Activated CD8-positive, alpha-beta memory T cell treated with anti-CD3 and anti-CD28 coated beads for 48 hours (primary cell): Measurements from ENCODE around the gene NRG3.

Experiments used
- DNase-seq, 3 experiments: peaks; one replicate each; pipeline ENCODE4 v3.0.0-alpha.2; 2020; ENCODE audit warnings: low read depth in 2 of 3, low spot score in 2 of 3

NRG3 gene

DNA sequence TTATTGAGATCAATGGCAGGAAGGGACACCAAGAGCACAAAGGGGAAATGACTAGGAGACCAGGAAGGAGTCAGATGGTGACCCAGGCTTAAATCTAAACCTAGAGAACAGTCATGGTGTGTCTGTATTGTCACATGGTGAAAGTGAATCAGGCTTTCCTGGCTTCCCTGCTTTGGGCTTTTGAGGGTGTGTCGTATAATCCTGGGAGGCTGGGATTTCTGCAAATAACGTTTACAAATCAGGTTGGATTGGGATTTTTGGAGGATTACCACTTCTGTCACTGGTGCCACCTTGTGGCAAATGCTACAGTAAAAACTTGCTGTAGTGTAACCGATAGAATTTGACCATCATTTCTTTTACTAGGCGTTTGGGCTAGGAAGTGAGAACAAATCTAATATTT lies 502.6 kb downstream of the NRG3 start:
- DNase-seq, result no peak

GRCh38 chr10:82378146-82378545 lies 503.2 kb downstream of the NRG3 start:
- no peak for DNase-seq

GRCh38 chr10:82383350-82383749 lies 508.4 kb downstream of the NRG3 start:
- DNase-seq, result no peak

DNA sequence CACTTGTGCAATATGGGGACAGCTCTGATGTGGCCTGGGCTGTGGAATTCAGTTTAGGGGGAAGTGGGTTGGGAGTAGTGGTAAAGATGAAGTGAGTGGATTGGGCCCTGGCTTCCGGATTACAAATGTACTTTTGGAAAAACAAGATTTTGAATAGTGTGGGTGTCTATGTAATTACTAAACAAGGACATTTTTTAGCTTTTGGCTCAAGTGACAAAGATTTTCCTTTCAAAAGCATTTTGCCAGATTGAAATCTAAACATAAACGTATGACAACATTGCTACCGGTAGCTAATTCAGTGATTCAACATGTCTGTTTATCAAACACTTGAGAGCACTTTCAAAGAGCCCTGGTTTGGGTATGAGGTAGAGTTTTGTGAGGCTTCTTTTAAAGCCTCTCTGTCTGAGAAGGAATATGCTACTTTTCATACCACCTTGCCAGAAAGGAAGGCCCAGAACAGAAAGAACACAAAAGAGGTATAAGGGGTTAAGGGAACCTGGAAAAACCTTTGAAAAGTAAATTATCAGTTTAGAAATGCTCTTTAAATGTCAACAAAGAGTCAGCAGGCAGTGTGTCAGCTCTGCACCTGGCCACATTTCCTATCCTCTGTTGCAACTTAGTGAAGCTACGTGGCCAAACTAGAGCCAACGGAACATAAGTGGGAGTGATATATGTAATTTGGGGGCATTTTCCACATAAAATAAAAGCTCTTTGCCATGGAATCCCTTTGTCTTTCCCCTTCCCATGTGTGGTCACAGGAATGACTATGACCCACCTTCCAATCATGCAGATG lies 516.1 kb downstream of the NRG3 start:
- no peak for DNase-seq

DNA sequence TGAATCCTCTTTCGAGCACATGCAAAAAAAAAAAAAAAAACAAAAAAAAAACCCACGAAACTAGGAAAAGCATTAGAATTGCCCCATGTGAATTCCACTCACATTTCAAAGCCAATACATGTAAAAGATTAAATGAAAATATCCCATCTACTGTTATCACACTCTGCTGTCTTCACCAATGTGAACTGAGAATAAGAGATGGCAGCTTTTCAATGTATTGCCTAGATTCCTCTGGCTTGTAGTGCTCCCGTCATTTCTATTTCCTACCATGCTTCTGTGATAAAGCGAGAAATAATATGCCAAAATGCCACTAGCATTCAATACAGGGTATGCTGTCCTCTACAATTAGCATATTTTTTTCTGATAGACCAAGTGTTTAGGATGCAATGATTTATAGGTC lies 517.0 kb downstream of the NRG3 start:
- DNase-seq, result no peak

DNA sequence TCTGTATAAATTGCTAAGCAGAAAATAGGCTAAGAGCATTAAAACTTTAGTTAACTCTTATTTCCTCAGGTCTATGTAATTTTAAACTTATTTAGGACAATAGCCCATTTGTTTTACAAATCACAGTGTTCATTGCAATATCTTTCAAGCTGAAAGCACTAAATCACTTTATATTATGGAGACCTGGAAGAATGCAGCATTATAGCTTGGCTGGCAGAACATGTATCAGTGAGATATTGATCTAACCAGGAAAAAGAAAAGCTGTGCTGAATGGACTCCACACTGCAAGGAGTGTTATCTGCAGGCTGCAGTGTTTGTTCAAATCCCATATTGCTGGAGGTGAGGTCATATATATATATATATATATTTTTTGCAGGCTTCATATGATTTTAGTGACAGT lies 517.5 kb downstream of the NRG3 start:
- DNase-seq, result no peak

DNA sequence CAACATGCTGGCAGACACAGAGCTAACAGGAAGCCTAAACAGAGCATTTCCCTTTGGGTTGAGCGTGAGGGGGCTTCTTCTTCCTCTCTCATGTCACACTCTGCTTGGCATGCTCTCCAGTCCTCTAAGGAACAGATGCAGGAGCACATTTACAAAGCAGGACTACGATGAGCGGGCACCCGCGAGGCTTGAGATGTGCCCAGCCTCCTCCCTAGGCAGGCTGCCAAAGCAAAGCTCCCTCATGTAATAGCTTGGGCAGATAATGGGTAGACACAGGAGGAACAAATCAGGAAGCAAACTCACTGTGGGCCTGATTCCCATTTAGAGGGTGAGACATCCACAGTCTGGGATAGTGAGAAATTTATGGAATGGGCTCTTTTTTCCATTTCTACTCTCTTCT lies 519.1 kb downstream of the NRG3 start:
- DNase-seq, result no peak

DNA sequence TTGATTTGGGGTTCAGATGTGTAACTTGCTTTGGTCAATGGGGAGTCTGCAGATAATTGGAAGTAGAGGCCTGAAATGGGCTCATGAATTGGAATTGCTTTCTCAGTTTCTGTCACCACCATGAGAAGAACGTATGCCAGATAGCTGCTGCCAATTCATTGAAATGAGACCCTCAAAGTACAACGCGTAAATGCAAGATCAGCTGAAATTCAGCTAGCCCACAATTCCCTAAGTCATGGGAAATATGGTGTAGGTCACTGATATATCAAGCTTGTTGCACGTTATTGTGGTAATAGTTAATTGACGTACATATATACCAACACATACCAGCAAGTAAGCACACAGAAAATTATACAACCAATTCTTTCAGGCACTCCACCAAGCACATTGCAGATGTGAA lies 520.0 kb downstream of the NRG3 start:
- DNase-seq, result no peak

GRCh38 chr10:82396886-82397285 lies 521.9 kb downstream of the NRG3 start:
- DNase-seq, result no peak

- DNase-seq, result no peak
These were observed 522.9 kb downstream of the NRG3 start for GRCh38 chr10:82397854-82398253.

DNA sequence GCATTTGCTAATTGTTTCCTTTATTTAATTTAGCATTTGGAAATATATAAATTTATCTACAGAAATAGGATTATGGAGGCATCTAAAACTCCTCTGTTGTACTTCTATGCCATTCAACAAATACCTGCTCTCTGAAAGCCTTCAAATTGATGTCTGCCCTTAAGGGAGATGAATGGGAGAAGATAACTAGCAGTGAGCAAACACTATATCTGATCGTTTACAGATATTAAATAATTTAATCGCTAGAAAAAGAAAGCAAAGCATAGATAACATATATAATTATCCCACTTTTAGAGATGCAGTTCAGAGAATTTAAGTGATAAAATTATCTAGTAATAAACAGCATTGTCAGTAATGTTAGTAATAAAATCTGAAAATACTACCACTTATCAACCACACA lies 524.9 kb downstream of the NRG3 start:
- no peak for DNase-seq

DNA sequence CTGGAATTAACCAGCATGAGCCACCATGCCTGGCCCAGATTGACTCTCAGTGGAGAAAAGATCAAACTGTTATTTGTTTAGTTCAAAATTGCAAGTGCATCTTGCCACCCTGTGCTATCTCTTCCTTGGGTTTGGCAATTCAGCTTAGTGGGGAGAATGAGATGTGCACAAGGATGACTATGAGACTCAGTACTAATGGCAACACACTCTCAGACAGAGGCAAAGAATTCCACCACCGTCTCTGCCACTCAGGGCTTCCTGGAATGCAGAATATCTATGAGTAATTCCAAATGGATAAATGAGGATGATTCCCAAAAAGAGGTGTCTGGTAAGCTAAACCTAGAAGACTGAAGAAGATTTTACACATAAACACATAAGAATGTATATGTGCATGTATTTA lies 525.8 kb downstream of the NRG3 start:
- DNase-seq, result no peak

GRCh38 chr10:82402906-82403401 lies 528.0 kb downstream of the NRG3 start:
- DNase-seq, result no peak

DNA sequence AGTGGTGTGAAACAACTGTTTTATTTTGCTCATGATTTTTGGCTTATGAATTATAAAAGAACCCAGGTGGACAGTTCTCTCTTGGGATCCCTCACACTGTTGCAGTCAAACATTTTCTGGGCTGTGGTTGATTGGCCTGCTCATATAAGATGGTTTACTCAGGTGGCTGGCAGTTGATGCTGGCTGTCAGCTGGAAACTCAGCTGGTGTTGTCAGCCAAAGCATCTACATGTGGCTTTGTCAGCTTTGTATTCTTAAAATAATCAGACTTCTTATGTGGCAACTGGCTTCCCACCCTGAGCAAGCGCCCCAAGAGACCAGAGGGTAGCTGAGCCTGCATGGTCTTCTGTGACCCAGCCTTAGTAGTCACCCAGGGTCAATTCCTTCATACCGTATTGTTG lies 534.7 kb downstream of the NRG3 start:
- DNase-seq, result no peak

- DNase-seq, result no peak
These were observed 536.4 kb downstream of the NRG3 start for GRCh38 chr10:82411416-82411815.

DNA sequence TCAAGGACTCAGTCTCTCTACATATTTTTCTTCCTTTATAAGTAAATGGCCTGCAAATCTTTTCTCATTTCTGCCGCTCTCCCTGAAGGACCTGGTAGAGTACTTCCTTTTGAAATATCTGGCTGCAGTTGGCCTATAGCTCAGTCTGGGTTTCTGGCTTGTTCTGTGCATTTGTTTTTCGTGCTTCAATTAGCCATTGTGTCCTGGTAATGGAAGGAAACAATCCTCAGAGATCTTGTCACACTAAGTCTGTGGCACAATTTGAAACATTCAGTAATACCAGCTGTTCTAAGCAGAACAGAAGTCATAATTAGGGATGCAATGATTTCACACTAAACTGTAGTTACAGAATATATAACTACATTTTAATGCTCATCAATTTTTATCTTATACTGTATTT lies 545.0 kb downstream of the NRG3 start:
- DNase-seq, result no peak

DNA sequence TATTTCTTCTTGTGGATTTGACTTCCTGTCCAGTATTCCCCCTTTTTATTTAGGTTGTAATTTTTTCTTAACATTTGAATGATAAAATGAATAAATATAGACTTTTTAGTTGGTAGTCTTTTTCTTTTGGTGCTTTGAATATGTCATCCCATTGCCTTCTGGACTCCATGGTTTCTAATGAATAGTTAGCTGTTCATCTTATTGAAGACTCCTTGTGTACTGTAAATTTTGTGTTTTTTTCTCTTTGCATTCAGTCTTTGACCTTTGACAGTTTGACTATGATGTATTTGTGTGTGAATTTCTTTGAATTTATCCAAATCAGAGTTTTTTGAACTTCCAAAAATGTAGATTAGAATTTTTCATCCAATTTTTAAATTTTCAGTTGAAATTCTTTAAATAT lies 554.3 kb downstream of the NRG3 start:
- no peak for DNase-seq

- no peak for DNase-seq
These were observed 563.3 kb downstream of the NRG3 start for GRCh38 chr10:82438277-82438676.

DNA sequence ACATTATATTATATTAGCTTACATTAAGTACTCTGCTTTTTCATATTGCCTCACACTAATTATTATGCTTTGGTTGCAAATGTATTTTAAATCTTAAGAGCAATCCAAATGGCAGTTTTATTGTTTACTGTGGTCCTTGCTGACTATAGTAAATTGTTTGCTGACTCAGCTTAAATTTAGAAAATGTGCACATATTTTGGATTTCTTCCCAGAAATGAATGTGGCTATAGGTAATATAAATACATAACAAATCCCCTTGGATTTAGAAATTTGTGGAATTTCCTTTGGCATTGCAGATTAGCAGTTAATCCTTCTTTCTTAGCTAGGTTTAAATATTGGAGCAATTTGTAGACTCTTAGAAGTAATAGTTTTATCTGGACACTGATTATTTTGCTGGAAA lies 565.8 kb downstream of the NRG3 start:
- no peak for DNase-seq

DNA sequence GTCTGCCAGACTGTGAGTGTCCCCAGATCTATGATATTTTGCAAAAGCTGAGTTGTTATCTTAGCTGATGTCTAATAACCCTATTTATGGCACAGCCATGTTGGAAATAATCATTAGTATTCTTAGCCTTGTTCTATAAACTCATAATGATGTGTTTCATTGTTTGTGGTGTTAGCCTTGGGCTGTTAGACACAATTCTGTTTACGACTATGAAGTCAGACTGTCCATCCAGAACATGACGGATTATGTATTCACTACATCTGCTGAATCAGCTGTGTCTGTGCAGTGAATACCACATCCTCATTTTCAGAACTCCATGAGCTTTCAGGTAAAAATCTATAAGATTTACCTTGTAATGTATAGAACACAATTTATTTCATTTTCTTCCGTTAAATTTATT lies 577.1 kb downstream of the NRG3 start:
- no peak for DNase-seq

DNA sequence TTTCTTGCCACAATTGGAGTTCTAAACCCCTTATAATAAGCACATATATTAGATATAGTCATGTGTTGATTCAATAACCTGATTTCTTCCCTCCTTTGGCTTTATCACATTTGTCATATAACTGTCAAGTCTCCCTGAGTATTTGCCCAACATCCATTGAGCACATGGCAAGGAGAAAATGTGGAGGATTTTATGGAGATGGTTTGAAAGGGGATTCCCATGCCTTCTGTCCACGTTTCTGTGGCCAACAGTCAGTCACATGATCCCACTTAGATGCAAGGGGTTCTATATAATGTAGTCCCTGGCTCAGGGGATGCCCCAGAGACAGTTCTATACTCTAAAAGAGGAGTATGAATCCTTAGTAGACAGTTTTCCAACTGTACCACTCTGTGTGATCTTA lies 577.7 kb downstream of the NRG3 start:
- DNase-seq, result no peak

DNA sequence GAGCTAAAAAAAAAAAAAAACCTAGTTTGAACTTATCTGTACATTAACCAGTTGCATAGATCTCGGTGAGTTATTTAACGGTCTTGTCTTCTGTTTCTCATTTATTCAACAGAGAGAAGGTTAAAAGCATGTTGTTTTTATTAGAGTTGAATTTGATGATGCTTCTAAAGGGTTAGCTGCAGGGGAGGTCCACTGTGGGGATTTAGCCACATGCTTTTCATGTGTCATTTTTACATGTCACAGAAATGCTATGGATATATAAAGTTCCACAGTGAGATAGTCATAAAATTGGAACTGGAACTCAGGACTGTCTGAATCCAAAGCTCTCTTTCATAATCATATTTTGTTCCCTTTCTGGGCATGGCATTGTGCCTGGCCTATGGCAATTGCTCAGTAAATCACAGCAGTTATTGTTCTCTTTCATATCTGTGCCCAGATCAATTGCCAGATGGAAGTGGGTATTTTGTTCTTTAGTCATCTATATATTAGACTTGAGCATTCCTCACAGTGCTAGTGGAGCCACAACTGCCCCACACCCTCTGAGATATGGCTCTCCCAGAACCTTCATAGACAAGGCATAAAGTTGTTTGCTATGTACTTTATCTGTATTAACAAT lies 578.8 kb downstream of the NRG3 start:
- no peak for DNase-seq
